A549 (cell line): ENCODE results near the gene LMNB1.
"Not testable (repeated sequence)": the region's sequence is repeated elsewhere in the genome, so short reads cannot be mapped to it uniquely, and the experiment has no call there.

Experiments used
- CTCF ChIP-seq: fragments of >200 bp; sonication (Bioruptor Twin); formaldehyde crosslinking; IDR thresholded peaks from 3 replicates; pipeline ENCODE4 v1.5.1; 2016
- EHMT2 ChIP-seq: fragments of 200-600 bp; sonication (generic); IDR thresholded peaks from 2 replicates; pipeline ENCODE4 v1.6.1; 2016; ENCODE audit warnings: antibody characterized with exemption, low read depth, mild to moderate bottlenecking, moderate library complexity
- ELK1 ChIP-seq: fragments of 150-350 bp; IDR thresholded peaks from 2 replicates; pipeline ENCODE4 v1.6.1; 2014; ENCODE audit warnings: low read depth, mild to moderate bottlenecking, low read length
- KDM5A ChIP-seq: fragments of 200-600 bp; sonication (generic); IDR thresholded peaks from 2 replicates; pipeline ENCODE4 v1.6.1; 2016; ENCODE audit warnings: antibody characterized with exemption, mild to moderate bottlenecking
- MYC ChIP-seq: IDR thresholded peaks from 2 replicates; pipeline ENCODE4 v1.6.1; 2012; ENCODE audit warnings: mild to moderate bottlenecking, inconsistent platforms, low read length, improper control_type of control experiment, borderline replicate concordance
- ZC3H11A ChIP-seq: fragments of 450-650 bp; IDR thresholded peaks from 2 replicates; pipeline ENCODE4 v1.6.1; 2014; ENCODE audit warnings: antibody characterized with exemption, mild to moderate bottlenecking

GRCh38 chr5:126839407-126839806 lies 62.5 kb downstream of the LMNB1 start:
- not testable (repeated sequence) for TF ChIP-seq CTCF, ELK1, KDM5A, EHMT2, MYC, ZC3H11A
